AG09309 (cell line): ENCODE measurements around the gene FERMT2.
"Not testable (repeated sequence)": the region's sequence is repeated elsewhere in the genome, so short reads cannot be mapped to it uniquely, and the experiment has no call there.

Experiments
- DNase-seq: peaks from one replicate; pipeline ENCODE4 v3.0.0-alpha.2; 2010; ENCODE audit warnings: low read depth
- H3K4me3 ChIP-seq: 2 replicates; pipeline ENCODE4 v1.5.1; 2011; ENCODE audit warnings: mild to moderate bottlenecking, low read depth, low read length, moderate library complexity; ENCODE audit not compliant: control insufficient read depth
- CTCF ChIP-seq: IDR thresholded peaks from 2 replicates; pipeline ENCODE4 v1.5.1; 2011; ENCODE audit warnings: mild to moderate bottlenecking, low read depth, low read length, inconsistent platforms; ENCODE audit not compliant: insufficient read depth, control insufficient read depth; ENCODE audit errors: missing control alignments

The FERMT2 gene

GRCh38 chr14:52934762-52935161 is 16.1 kb downstream of the FERMT2 start:
- no peak for TF ChIP-seq CTCF
- no peak for DNase-seq
- no peak overlapping the region for H3K4me3 ChIP-seq

GRCh38 chr14:52929192-52929807 is 21.6 kb downstream of the FERMT2 start:
- no peak for TF ChIP-seq CTCF
- H3K4me3 ChIP-seq = no peak overlapping the region
- DNase-seq = no peak

- no peak for DNase-seq
- no peak overlapping the region for H3K4me3 ChIP-seq
- no peak for TF ChIP-seq CTCF
Observed at GRCh38 chr14:52926953-52927352, 23.9 kb downstream of the FERMT2 start.

- peak; percentile 11 for TF ChIP-seq CTCF
- no peak overlapping the region for H3K4me3 ChIP-seq
- no peak for DNase-seq
Observed at GRCh38 chr14:52923902-52924575, 26.8 kb downstream of the FERMT2 start.

GRCh38 chr14:52922656-52923055 is 28.2 kb downstream of the FERMT2 start:
- peak; percentile 31 for DNase-seq
- no peak overlapping the region for H3K4me3 ChIP-seq
- TF ChIP-seq CTCF = no peak

GRCh38 chr14:52922059-52922458 is 28.8 kb downstream of the FERMT2 start:
- no peak for TF ChIP-seq CTCF
- no peak for DNase-seq
- no peak overlapping the region for H3K4me3 ChIP-seq

GRCh38 chr14:52920411-52920810 is 30.4 kb downstream of the FERMT2 start:
- H3K4me3 ChIP-seq, DNase-seq: not testable (repeated sequence)
